Measurements from ENCODE around the gene TRNT1. TPM values are rescaled to one million over a fixed set of nuclear protein-coding genes. Genes with fewer than 3 reads are reported as not detected.

The TRNT1 gene
- polyA plus RNA-seq (5.4 to 13.0 TPM (median 7.3 TPM) in 3 replicates), polyA minus RNA-seq (3.3 to 9.0 TPM (median 4.6 TPM) in 3 replicates)
- polyA plus RNA-seq (2011; ENCODE audit: low read depth) = 153 TPM
- 4.7 and 9.0 TPM in 2 replicates for polyA plus RNA-seq (2011; cell fraction: cytosol; rRNA removed)
- polyA plus RNA-seq (2011; cell fraction: nucleus; rRNA removed) = 9.6 and 13.2 TPM in 2 replicates
- polyA plus RNA-seq (2012; ENCODE audit: low replicate concordance) = 9.0 and 16.0 TPM in 2 replicates
- polyA minus RNA-seq (2011; cell fraction: cytosol; rRNA and poly(A)+ RNA removed) = 3.3 TPM
- polyA minus RNA-seq (2011; cell fraction: nucleus; rRNA and poly(A)+ RNA removed) = 7.7 and 9.6 TPM in 2 replicates

- no peaks in the 10 kb centered on the region for H4K20me1 ChIP-seq (ENCODE audit: control insufficient read depth, extremely low read depth, insufficient read depth, low read length)
- peak within 1 kb of the TSS; percentile 98 for H2AFZ ChIP-seq (ENCODE audit: control insufficient read depth, low read length)
- TF ChIP-seq EZH2 (IDR thresholded peaks at IDR 0.05; ENCODE audit: low read length) = no peak
- TF ChIP-seq CTCF (optimal IDR thresholded peaks at IDR 0.05 in 1 of 3, IDR thresholded peaks at IDR 0.05 in 1 of 3, conservative IDR thresholded peaks at IDR 0.05 in 1 of 3; ENCODE audit: extremely low read depth in 1 of 3, insufficient read depth in 2 of 3, low read length in 3 of 3) = peak in 1 of 3 experiments; percentile 2
- H3K9ac ChIP-seq (ENCODE audit: control insufficient read depth, extremely low read depth, insufficient read depth, low read length) = peak within 1 kb of the TSS; percentile 94
- H3K4me2 ChIP-seq (ENCODE audit: control insufficient read depth, extremely low read depth, insufficient read depth, low read depth, low read length) = peak within 1 kb of the TSS; percentile 96
- H3K9me3 ChIP-seq (ENCODE audit: control insufficient read depth, low read depth, low read length) = no peaks in the 10 kb centered on the region
- H3K9me1 ChIP-seq (ENCODE audit: control insufficient read depth, extremely low read depth, insufficient read depth, low read length) = no peaks in the 10 kb centered on the region
- H3K27ac ChIP-seq (ENCODE audit: control insufficient read depth, insufficient read depth, low read length) = peak within 1 kb of the TSS; percentile 92
- peaks cover 41% of the 10 kb centered on the region for H3K79me2 ChIP-seq (ENCODE audit: control insufficient read depth, insufficient read depth, low read length)
- H3K27me3 ChIP-seq (ENCODE audit: control insufficient read depth, extremely low read depth, insufficient read depth, low read length) = no peaks in the 10 kb centered on the region
- dilution Hi-C loops (cut with MboI; ENCODE audit: extremely low pct_ligation_motif_present, low sequenced_read_pairs) = no loop called here
- H3K4me1 ChIP-seq (ENCODE audit: control insufficient read depth, extremely low read depth, insufficient read depth, low read length) = peaks cover 11% of the 10 kb centered on the region
- peak within 1 kb of the TSS; percentile 90 to 95 (median 92) for H3K4me3 ChIP-seq (ENCODE audit: control insufficient read depth in 2 of 3, extremely low read depth in 1 of 3, insufficient read depth in 2 of 3, low read depth in 1 of 3, low read length in 3 of 3)
- FAIRE-seq (no peak), DNase-seq (ENCODE audit: low read depth, low spot score) (peak; percentile 25)
- H3K36me3 ChIP-seq (ENCODE audit: control insufficient read depth in 2 of 2, extremely low read depth in 1 of 2, insufficient read depth in 2 of 2, low read length in 2 of 2) = peaks cover 9 to 16% of the 10 kb centered on the region in 2 experiments
Measured at GRCh38 chr3:3126477-3127431, at the start of gene TRNT1. Gene TRNT1 (plus strand): TSS chr3:3126940. CDS start chr3:3129041, 2,101 bp downstream.

GRCh38 chr3:3080309-3080708 lies 46.4 kb upstream of the TRNT1 start:
- FAIRE-seq (no peak), DNase-seq (ENCODE audit: low read depth, low spot score) (no peak)
- no peaks in the 10 kb centered on the region for H3K36me3 ChIP-seq (ENCODE audit: control insufficient read depth in 2 of 2, extremely low read depth in 1 of 2, insufficient read depth in 2 of 2, low read length in 2 of 2)
- H3K4me3 ChIP-seq (ENCODE audit: control insufficient read depth in 2 of 3, extremely low read depth in 1 of 3, insufficient read depth in 2 of 3, low read depth in 1 of 3, low read length in 3 of 3) = no peak overlapping the region
- no peaks in the 10 kb centered on the region for H3K27me3 ChIP-seq (ENCODE audit: control insufficient read depth, extremely low read depth, insufficient read depth, low read length)
- dilution Hi-C loops (cut with MboI; ENCODE audit: extremely low pct_ligation_motif_present, low sequenced_read_pairs) = no loop called here
- no peaks in the 10 kb centered on the region for H3K9me1 ChIP-seq (ENCODE audit: control insufficient read depth, extremely low read depth, insufficient read depth, low read length)
- H3K4me1 ChIP-seq (ENCODE audit: control insufficient read depth, extremely low read depth, insufficient read depth, low read length) = no peaks in the 10 kb centered on the region
- no peak overlapping the region for H2AFZ ChIP-seq (ENCODE audit: control insufficient read depth, low read length)
- H4K20me1 ChIP-seq (ENCODE audit: control insufficient read depth, extremely low read depth, insufficient read depth, low read length) = no peaks in the 10 kb centered on the region
- no peak overlapping the region for H3K9ac ChIP-seq (ENCODE audit: control insufficient read depth, extremely low read depth, insufficient read depth, low read length)
- TF ChIP-seq EZH2 (IDR thresholded peaks at IDR 0.05; ENCODE audit: low read length) (no peak), CTCF (optimal IDR thresholded peaks at IDR 0.05 in 1 of 3, IDR thresholded peaks at IDR 0.05 in 1 of 3, conservative IDR thresholded peaks at IDR 0.05 in 1 of 3; ENCODE audit: extremely low read depth in 1 of 3, insufficient read depth in 2 of 3, low read length in 3 of 3) (no peak)
- no peaks in the 10 kb centered on the region for H3K9me3 ChIP-seq (ENCODE audit: control insufficient read depth, low read depth, low read length)
- no peaks in the 10 kb centered on the region for H3K79me2 ChIP-seq (ENCODE audit: control insufficient read depth, insufficient read depth, low read length)
- H3K27ac ChIP-seq (ENCODE audit: control insufficient read depth, insufficient read depth, low read length) = no peak overlapping the region
- no peak overlapping the region for H3K4me2 ChIP-seq (ENCODE audit: control insufficient read depth, extremely low read depth, insufficient read depth, low read depth, low read length)

Measured in keratinocyte (primary cell).